GM23338 (cell line): ENCODE data around the gene CSF3. TPM values are rescaled to one million over a fixed set of nuclear protein-coding genes. Genes with fewer than 3 reads are reported as not detected.

Experiments
- ATAC-seq: fragments of 200-7000 bp; cut with Tn5 transposase; 3 replicates; pipeline ENCODE4 v1.9.1; 2020
- DNase-seq: peaks from one replicate; pipeline ENCODE4 v3.0.0-alpha.2; 2015; ENCODE audit warnings: low spot score
- H2AFZ ChIP-seq: fragments of 200-600 bp; sonication (generic); 2 replicates; pipeline ENCODE4 v1.8.0; 2016; ENCODE audit warnings: antibody characterized with exemption, mild to moderate bottlenecking, moderate library complexity
- H3F3A ChIP-seq: fragments of 200-600 bp; sonication (generic); replicated peaks from 2 replicates; pipeline ENCODE4 v1.8.0; 2017; ENCODE audit warnings: antibody characterized with exemption, mixed run types, low read depth
- H3K27ac ChIP-seq: fragments of 200-600 bp; sonication (generic); 2 replicates; pipeline ENCODE4 v1.6.1; 2016; ENCODE audit warnings: low read depth
- H3K27me3 ChIP-seq: fragments of 200-600 bp; sonication (generic); 2 replicates; pipeline ENCODE4 v1.8.0; 2016; ENCODE audit warnings: mild to moderate bottlenecking, mixed run types, moderate library complexity; ENCODE audit not compliant: insufficient read depth
- H3K36me3 ChIP-seq: fragments of 200-600 bp; sonication (generic); 2 replicates; pipeline ENCODE4 v1.8.0; 2016; ENCODE audit warnings: mild to moderate bottlenecking; ENCODE audit not compliant: insufficient read depth
- H3K4me1 ChIP-seq: fragments of 200-600 bp; sonication (generic); 2 replicates; pipeline ENCODE4 v1.8.0; 2016; ENCODE audit warnings: mild to moderate bottlenecking, moderate library complexity; ENCODE audit not compliant: insufficient read depth
- H3K4me2 ChIP-seq: fragments of 200-600 bp; sonication (generic); 2 replicates; pipeline ENCODE4 v1.7.1; 2017; ENCODE audit warnings: mixed run types
- H3K4me3 ChIP-seq: fragments of 200-600 bp; sonication (generic); 2 replicates; pipeline ENCODE4 v1.6.1; 2016; ENCODE audit warnings: mixed run types
- H3K79me2 ChIP-seq: fragments of 200-600 bp; sonication (generic); replicated peaks from 2 replicates; pipeline ENCODE4 v1.8.0; 2017; ENCODE audit warnings: mild to moderate bottlenecking; ENCODE audit not compliant: insufficient read depth
- H3K9me2 ChIP-seq: fragments of 200-600 bp; sonication (generic); 2 replicates; pipeline ENCODE4 v1.8.0; 2017; ENCODE audit not compliant: insufficient read depth
- H4K20me1 ChIP-seq: fragments of 200-600 bp; sonication (generic); replicated peaks from 2 replicates; pipeline ENCODE4 v1.8.0; 2017; ENCODE audit warnings: mild to moderate bottlenecking; ENCODE audit not compliant: insufficient read depth
- H3K27ac Mint-ChIP-seq: 2 replicates; pipeline ENCODE4 v1.8.0; 2020; ENCODE audit warnings: inconsistent platforms, mild to moderate bottlenecking, moderate library complexity, mixed read lengths
- H3K27me3 Mint-ChIP-seq: 3 replicates; pipeline ENCODE4 v1.8.0; 2022; ENCODE audit warnings: low read depth, mild to moderate bottlenecking, moderate library complexity, mixed read lengths, inconsistent platforms; ENCODE audit not compliant: insufficient read depth, poor library complexity
- H3K36me3 Mint-ChIP-seq: 3 replicates; pipeline ENCODE4 v1.8.0; 2021; ENCODE audit warnings: low read depth, mild to moderate bottlenecking, inconsistent platforms, moderate library complexity, mixed read lengths
- H3K4me1 Mint-ChIP-seq: 3 replicates; pipeline ENCODE4 v1.8.0; 2020; ENCODE audit warnings: mild to moderate bottlenecking, inconsistent platforms, mixed read lengths
- H3K4me3 Mint-ChIP-seq: 3 replicates; pipeline ENCODE4 v1.8.0; 2021; ENCODE audit warnings: moderate library complexity, mild to moderate bottlenecking, inconsistent platforms, mixed read lengths
- H3K9me3 Mint-ChIP-seq: 3 replicates; pipeline ENCODE4 v1.8.0; 2020; ENCODE audit warnings: moderate library complexity, mild to moderate bottlenecking, inconsistent platforms, mixed read lengths
- CTCF ChIP-seq, 2 experiments: fragments of 200-600 bp in 1 of 2; sonication (generic) in 1 of 2; conservative IDR thresholded peaks; 2 replicates each; pipeline versions ENCODE4 v1.5.1 to v1.6.1; 2016 to 2017; ENCODE audit warnings: antibody characterized with exemption in 2 of 2, low read depth in 2 of 2, mild to moderate bottlenecking in 2 of 2, moderate library complexity in 1 of 2
- EZH2 ChIP-seq: fragments of 200-600 bp; sonication (generic); IDR thresholded peaks from one replicate; pipeline ENCODE4 v1.8.0; 2017; ENCODE audit warnings: antibody characterized with exemption, mild to moderate bottlenecking, low read depth; ENCODE audit not compliant: unreplicated experiment
- ZNF331 ChIP-seq: fragments of 250-450 bp; sonication (Bioruptor Pico); IDR thresholded peaks from 2 replicates; pipeline ENCODE4 v1.5.0; 2020; ENCODE audit warnings: low read depth, mild to moderate bottlenecking, moderate library complexity
- ZNF462 ChIP-seq: fragments of 250-450 bp; sonication (Bioruptor Pico); IDR thresholded peaks from 2 replicates; pipeline ENCODE4 v1.5.0; 2020; ENCODE audit warnings: mild to moderate bottlenecking, moderate library complexity
- polyA plus RNA-seq: library from polyadenylated mRNA; unstranded; fragments of >200 nt; fragmentation: Nextera tagmentation; extraction: Ambion mirVana; gene quantifications from 2 replicates; pipeline ENCODE4 v1.2.1, GENCODE V29; 2016
- total RNA-seq: library from RNA; depleted of rRNA; stranded (reverse); fragments of >200 nt; shearing (Covaris generic); gene quantifications from 2 replicates; pipeline ENCODE4 v1.2.3, GENCODE V29; 2014

The CSF3 gene
- total and polyA plus RNA-seq, 2 experiments from 2014 or later, result not detected

GRCh38 chr17:40035162-40035559 is 19.9 kb downstream of the CSF3 start (continued):
- TF ChIP-seq ZNF462 (no peak), EZH2 (no peak)

- Histone ChIP-seq H3K4me2 (0 out of 2 replicates have a peak overlapping the region, but pooled peaks have one; percentile 0), H3K36me3 (peaks cover 7% of the 10 kb centered on the region; the same call in 1 of the 2 replicates), H4K20me1 (0 out of 2 replicates have a peak, but pooled peaks cover 2% of the 10 kb centered on the region), H3K9me2 (no peaks in the 10 kb centered on the region), H3K27me3 (no peaks in the 10 kb centered on the region), H3K4me3 (no peak overlapping the region), H3F3A (peaks cover 9% of the 10 kb centered on the region), H2AFZ (no peak overlapping the region), H3K79me2 (no peaks in the 10 kb centered on the region), H3K27ac (peak overlapping the region; percentile 79), H3K4me1 (peaks cover 15% of the 10 kb centered on the region)
- Mint-ChIP-seq H3K9me3 (no peaks in the 10 kb centered on the region), H3K27me3 (peaks cover 4% of the 10 kb centered on the region), H3K27ac (peak overlapping the region; percentile 60; the same call in 1 of the 2 replicates), H3K4me3 (no peak overlapping the region; the same call in 2 of the 3 replicates), H3K4me1 (peaks cover 18% of the 10 kb centered on the region), H3K36me3 (peaks cover 7% of the 10 kb centered on the region; the same call in 2 of the 3 replicates)
- TF ChIP-seq CTCF (conservative IDR thresholded peaks at IDR 0.05; ENCODE audit: low read depth in 2 of 2), result peak; percentile 81
- TF ChIP-seq ZNF331 (CRISPR knock-in tag), result no peak
- DNase-seq, result peak; percentile 80
- peak; percentile 64 for ATAC-seq
Observed at GRCh38 chr17:40038882-40039513, 23.8 kb downstream of the CSF3 start.
